GM19455 (cell line): ENCODE measurements around the gene FBRSL1.

Source experiments
- ATAC-seq: cut with Tn5 transposase; IDR thresholded peaks from one replicate; pipeline ENCODE4 v1.9.1; 2021; ENCODE audit not compliant: unreplicated experiment

The FBRSL1 gene

GRCh38 chr12:132508860-132509732 lies 19.1 kb downstream of the FBRSL1 start:
- ATAC-seq: no peak

DNA sequence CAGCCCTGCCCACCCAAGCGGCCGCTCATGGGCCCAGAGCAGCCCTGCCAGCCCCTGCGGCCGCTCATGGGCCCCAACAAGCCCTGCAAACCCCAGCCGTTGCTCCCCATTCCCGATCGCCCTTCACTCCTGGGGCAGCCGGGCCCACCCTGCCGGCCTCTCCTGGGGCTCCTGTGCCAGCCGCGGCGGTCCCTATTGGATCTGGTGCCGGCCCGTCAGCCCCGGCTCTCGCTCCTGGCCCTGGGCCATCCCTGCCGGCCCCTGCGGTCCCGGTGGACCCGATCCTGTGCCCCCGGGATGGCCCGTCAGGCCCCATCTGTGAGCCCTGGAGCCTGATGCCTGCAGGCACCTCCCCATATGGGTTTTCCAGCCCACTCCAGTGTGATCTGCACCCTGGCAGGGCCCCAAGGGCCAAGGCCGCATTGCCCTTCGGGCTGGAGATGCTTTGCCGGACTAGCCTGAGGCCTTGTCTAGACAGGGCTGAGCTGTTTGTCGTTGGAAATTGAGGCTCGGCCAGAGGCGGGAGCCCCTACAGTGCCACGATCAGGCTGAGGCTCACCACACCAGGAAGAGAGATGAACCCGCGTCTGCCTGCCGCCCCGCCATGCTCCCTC lies 20.3 kb downstream of the FBRSL1 start:
- no peak for ATAC-seq

DNA sequence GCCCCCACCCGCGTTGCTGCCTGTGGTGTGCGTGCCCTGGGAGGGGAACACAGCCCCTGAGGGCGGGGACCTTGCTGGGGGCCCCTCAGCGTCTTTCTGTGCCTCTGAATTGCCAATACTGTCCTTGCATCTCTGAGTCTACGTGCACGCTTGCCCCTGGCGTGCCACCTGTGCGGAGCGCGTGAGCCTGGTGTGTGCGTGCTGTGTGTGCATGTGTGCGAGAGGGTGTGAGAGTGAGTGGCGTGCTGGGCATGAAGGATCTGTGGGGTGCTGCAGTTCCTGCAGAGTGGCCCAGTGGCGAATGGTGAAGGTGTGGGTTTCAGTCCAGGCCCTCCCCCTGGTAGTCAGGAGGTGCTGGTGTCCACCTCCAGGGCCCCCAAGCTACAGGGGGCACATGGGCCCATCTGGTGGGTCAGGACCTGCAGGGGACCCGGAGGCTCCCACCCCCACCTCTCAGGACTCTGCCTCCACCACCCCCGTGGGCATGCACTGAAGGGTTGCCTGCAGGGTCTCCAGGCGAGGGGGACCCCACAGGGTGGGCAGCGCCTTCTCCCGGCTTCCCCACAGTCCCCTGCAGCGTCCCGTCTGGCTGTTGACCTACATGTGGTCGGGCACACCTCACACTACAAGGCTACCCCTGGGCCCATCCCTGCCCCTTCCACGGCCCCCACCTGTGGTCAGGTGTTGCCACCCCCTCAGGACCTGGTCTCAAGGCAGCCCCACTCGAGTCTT lies 21.0 kb downstream of the FBRSL1 start:
- no peak for ATAC-seq

DNA sequence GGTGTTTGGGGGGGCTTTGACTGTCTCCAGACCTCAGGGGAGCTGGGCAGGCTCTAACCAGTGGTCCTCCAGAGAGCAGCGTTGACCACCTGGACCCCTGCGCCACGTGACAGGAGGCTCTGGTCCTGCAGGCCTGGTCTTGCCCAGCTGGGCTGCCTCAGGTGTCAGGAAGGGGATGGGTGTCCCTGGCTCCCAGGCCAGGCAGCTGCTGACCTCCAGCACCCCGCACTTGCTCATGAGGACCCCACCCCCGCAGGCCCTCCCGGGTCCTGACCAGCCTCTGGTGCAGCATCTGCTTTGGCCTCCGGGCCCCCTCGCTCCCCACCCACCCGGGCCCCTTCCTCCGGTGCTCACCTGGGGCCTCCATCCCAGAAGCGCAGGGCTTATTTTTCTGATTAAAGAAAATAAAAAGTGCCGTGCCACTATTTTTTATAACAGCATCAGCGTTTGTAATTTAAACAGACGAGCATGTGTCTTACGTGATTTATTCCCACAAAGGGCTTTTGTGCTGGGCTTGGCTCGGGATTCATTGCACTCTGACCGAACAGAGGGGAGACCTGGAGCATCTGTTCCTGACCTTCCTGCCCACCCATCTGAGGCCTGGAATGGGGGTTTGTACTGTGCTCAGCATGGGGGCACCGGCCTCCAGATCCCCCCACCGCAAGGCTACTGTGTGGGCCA lies 21.7 kb downstream of the FBRSL1 start:
- ATAC-seq: no peak

DNA sequence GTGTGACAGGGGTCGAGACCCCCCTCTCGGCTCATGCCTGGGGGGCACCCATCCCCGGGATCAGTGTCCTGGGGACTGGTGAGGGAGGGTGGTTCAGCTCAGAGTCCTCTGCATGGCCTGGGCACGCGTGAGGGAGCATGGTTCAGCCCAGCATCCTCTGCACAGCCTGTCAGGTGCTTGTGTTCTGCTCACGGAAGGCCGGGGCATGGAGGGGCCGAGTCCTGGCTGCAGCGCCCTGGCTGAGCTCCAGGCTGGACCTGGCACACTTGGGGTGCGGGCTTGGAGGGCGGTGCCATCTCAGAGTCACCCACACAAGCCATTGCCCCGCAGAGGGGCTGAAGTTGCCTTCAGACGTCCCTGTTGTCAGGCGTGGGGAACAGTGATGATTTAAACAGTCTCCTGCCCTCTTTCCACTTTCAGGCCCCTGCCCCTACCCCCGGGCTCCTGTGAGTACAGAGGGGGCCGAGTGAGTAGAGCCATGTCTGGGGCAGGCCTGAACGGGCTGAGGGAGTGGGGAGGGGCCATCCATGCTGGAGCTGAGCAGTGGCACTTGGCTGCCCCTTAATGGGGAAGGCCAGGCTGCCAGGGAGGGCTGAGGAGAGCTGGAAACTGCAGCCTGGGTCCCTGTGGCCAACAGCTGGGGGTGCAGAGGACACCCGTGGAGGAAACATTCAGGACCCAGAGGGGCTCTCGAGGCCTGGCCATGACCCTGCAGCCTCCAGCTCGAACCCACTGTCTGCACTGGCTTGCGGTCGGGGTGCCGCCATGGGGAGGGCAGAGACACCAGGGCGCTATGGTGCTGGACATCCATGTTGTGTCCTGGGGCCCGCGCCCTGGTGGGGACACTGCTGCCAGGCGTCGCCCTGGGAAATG lies 22.5 kb downstream of the FBRSL1 start:
- no peak for ATAC-seq

- ATAC-seq: no peak
Observed at GRCh38 chr12:132513070-132513398, 23.1 kb downstream of the FBRSL1 start.

DNA sequence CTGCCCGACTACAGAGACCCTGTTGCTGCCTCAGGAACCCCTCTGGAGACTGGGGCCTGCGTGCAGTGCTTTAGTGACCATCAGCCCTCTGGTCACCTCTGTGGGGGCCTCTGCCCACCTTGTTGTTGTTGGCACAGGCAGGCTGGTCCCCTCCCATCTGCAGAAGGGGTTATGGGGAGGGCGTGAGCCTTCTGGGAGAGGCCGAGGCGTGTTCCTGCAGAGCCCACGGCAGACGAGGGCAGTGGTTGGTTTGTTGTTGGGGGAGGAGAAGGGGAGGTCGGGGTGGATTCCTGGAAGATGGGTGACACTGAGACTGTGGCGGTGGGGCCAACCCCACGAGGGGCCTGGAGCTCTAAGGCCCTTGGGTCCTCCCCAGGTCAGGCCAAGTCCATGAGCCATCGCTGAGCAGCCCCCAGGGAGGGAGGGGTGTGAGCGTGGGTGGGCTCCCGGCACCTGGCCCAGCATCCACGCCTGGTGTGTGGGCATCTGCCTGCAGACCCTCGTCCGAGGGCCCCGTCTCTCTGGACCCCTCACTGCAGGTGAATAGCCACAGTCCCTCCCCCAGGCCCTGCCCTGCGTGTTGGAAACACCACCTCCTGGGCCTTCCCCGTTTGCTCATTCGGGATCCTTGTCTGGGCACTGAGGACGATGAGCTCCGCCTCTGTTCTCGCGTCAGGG lies 23.6 kb downstream of the FBRSL1 start:
- ATAC-seq: no peak

DNA sequence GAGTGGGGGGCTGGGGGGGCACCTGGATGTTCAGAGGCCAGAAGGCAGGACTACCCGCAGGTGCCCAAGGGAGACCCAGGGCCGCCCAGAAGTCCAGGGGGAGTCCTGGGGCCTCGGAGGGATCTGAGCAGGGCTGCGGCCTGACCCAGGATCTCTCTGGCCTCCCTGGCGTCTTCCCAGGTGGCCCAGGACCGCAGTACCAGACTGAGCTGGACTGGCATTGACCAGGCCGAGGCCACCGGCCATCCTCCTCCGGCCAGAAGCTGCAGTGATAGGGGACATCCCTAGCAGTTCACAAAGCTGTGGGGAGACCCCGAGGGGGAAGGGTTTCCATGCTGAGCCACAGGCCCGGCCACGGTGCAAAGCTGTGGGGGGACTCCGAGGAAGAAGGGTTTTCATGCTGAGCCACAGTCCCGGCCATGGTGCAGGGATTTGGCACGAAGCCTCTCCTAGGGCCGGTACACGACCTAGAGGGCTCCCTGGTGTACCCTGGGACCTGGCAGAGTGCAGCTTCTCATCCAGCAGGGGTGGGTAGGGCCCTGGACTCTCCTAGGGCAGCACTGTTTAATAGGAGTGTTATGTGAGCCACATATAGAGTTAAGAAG lies 24.4 kb downstream of the FBRSL1 start:
- no peak for ATAC-seq

DNA sequence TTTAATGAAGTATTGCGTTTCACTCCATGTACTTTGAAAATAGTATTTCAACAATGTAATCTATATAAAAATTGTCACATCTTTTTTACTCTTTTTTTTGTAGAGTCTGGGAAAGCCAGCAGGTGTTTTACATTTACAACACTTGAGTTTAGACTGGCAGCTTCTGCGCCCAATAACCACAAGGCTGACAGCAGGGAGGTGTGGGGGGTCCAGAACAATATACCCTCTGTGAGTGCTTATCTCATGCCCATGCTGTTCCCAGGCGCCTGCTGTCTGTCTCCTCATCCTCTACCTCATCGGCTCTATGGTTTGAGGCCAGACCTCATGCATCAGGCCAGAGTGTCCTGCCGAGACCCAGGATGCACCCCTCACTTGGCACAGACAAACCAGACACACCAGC lies 24.9 kb downstream of the FBRSL1 start:
- ATAC-seq: no peak

DNA sequence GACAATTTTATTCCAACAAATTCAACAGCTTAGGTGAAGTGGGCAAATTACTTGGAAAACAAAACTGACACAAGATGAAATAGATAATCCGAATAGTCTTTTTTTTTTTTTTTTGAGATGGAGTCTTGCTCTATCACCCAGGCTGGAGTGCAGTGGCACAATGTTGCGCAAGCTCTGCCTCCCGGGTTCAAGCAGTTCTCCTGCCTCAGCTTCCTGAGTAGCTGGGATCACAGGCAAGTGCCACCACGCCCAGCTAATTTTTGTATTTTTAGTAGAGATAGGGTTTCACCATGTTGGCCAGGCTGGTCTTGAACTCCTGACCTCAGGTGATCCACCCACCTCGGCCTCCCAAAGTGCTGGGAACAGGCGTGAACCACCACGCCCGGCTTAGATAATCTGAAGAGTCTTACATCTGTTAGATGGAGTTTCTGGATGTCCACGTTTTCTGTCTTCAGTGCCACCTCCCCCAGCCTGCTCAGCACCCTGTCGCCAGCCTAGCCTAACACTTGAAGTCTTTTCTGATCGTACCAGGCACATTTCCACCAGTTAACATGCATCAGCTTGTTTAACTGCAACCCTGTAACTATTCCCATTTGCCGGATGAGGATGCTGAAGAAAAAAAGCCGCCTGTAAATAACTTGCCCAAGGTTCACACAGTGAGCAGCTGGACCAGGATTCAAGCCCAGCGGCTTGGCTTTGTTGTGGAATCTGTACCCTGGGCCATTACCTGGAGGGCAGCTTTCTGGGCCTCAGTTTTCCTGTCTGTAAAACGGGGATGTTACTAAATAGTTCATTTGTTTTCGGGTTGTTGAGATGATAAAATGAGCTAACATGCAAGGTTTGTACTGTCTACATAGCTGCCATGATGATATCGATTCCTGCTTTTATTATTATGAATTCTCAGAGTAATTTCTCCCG lies 26.4 kb downstream of the FBRSL1 start:
- ATAC-seq: no peak

DNA sequence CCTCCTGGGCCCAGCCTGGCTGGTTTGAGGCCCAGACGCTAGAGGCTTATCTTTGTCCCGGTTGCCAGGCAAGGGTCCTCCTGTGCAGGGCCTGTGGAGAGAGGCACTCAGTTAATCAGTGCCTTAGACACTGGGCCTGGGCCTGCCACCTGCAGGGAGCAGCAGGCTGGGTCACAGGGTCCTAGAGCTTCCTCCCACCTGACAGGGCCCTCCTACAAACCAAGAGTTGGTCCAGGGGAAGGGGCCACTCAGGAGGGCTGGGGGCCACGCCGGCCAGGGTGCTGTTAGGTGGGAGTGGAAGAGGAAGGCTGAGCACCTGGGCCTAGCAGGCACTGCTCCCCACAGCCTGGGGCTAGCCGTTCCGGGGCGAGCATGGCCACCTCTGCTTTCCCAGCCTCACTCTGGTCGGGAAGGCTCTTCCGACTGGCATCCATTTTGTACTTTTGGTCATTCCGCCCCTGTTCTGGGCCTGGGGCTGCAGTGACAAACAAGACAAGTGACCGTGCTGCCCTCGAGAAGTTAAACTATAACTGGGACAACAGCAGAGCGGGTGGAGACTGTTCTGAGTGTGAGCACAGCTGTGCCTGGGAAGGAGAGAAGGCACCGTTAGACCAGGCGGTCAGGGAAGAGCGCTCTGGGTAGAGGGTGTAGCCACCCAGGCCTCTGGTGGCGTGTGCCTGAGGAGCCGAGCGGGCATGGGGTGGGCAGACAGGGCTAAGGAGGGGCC lies 27.2 kb downstream of the FBRSL1 start:
- no peak for ATAC-seq

DNA sequence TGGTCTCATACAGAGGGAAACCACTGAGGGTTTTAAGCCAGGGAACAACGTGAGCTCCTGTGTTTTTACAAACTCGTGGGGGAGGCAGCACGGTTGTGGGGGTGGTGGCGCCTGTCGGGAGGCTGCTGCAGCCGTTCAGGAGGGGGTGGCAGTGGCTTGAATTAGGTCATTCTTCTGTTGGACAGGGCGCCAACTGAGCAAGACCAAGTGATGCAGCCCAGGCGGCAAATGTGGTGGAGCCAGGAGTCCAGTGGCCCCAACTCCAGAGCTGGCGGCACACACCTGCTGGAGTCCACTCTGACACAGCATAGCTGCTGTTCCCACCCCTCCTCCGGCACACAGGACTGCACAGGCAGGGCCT lies 27.8 kb downstream of the FBRSL1 start:
- ATAC-seq: no peak

DNA sequence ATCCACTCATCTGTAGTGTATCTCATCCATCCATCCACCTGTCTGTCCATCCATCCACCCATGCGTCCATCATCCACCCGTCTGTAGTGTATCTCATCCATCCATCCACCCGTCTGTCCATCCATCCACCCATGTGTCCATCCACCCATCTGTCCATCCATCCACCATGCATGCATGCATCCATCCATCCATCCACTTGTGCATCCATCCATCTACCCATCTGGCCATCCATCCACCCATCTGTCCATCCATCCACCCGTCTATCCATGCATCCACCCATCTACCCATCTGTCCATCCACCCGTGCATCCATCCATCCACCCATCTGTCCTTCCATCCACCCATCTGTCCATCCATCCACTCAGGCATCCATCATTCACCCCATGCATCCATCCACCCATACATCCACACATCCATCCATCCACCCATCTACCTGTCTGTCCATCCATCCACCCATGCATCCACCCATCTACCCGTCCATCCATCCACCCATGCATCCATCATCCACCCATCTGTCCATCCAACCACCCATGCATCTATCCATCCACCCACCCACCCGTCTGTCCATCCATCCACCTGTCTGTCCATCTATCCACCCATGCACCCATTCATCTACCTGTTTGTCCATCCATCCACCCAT lies 28.5 kb downstream of the FBRSL1 start:
- no peak for ATAC-seq

DNA sequence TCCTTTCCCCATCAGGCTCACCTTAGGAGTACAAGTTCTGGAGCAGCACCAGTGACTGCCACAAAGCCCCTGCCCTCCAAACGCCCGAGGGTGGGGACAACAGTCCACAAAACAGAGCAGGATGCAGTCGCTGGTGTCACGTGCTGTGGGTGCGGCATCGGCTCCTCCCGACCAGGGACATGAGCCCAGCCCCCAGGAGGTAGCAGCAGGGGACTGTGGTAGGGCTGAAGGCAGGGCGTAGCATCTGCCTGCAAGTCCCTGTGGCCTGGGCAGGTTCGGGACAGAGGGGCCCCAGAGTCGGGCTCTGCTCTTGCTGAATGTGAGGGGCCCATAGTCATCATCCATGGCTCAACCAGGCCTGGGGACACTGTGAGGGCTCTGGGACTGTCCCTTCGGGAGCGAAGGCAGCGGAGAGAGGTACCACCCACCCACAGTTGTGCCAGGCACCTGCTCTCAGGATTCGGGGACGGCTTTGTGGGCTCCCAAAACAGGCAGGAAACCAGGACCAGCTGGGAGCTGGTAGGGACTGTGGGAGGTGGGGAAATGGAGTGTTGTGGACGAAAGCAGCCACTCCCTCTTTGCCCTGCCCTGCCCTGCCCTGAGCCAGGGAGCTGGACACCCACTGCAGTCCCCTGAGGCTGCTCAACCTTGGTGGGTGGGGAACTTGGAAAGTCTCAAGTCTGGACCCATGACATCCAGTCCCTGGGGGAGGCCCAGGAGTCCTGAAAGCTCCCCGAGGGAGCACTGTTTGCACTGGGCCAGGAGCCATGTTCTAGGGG lies 30.7 kb downstream of the FBRSL1 start:
- ATAC-seq: no peak

GRCh38 chr12:132521200-132521580 lies 31.2 kb downstream of the FBRSL1 start:
- ATAC-seq: no peak

DNA sequence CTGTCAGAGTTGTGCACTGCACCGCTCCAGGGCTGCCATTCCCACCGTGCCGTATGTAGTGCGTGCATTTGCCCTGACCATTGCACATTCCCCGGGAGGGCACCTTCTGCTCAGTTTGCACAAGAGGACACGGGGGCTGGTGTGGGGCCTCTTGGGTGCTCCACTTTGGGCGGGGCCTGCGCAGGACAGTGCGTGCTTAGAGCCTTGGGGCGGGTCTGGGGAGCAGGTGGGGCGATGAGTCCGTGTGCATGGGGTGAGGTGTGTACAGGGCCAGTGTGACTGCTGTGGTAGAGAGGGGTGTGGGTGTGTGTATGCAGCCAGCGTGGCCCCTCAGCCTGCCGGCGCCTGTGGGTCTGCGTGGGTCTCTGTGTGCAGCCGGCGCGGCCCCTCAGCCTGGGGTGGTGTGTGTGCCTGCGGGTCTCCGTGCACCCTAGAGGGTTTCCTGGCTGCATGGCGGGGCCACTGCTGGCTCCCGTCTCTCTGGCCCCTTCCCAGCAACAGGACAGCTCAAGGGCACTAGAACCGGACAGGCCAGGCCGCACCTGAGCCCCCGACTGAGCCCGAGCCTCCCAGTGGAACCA lies 31.9 kb downstream of the FBRSL1 start:
- ATAC-seq: no peak
